Spleen (tissue), 11 donors: ENCODE measurements around the gene F9. TPM values are rescaled to one million over a fixed set of nuclear protein-coding genes. Genes with fewer than 3 reads are reported as not detected.

Experiments
- DNase-seq: peaks from one replicate; pipeline ENCODE4 v3.0.0-alpha.2; 2020
- H3K27ac ChIP-seq, 8 donors: fragments of 200-600 bp; sonication (generic) in 7 of 8; 1 replicate in 4 of 8; 2 replicates in 4 of 8; pipeline versions ENCODE4 v1.5.0 to v1.8.0; 2016 to 2021; ENCODE audit warnings: inconsistent platforms in 4 of 8, mild to moderate bottlenecking in 4 of 8, moderate library complexity in 1 of 8
- H3K27me3 ChIP-seq, 7 donors: fragments of 200-600 bp; sonication (generic) in 6 of 7; replicated peaks in 1 of 7; 1 replicate in 4 of 7; 2 replicates in 3 of 7; pipeline versions ENCODE4 v1.5.0 to v1.8.0; 2016 to 2021; ENCODE audit warnings: inconsistent platforms in 3 of 7, mild to moderate bottlenecking in 1 of 7
- H3K36me3 ChIP-seq, 6 donors: fragments of 200-600 bp; sonication (generic) in 5 of 6; 1 replicate in 4 of 6; 2 replicates in 2 of 6; pipeline versions ENCODE4 v1.5.0 to v1.8.0; 2016 to 2021; ENCODE audit warnings: inconsistent platforms in 2 of 6
- H3K4me1 ChIP-seq, 6 donors: fragments of 200-600 bp; sonication (generic) in 5 of 6; 1 replicate in 3 of 6; 2 replicates in 3 of 6; pipeline versions ENCODE4 v1.5.0 to v1.8.0; 2016 to 2021; ENCODE audit warnings: inconsistent platforms in 3 of 6
- H3K4me3 ChIP-seq, 8 donors: fragments of 200-600 bp; sonication (generic) in 7 of 8; 1 replicate in 4 of 8; 2 replicates in 4 of 8; pipeline versions ENCODE4 v1.5.0 to v1.8.0; 2016 to 2021; ENCODE audit warnings: inconsistent platforms in 4 of 8, mild to moderate bottlenecking in 4 of 8, moderate library complexity in 2 of 8
- H3K9me3 ChIP-seq, 8 donors: fragments of 200-600 bp; sonication (generic) in 7 of 8; 1 replicate in 4 of 8; 2 replicates in 4 of 8; pipeline versions ENCODE4 v1.5.0 to v1.8.0; 2016 to 2021; ENCODE audit warnings: inconsistent platforms in 4 of 8
- POLR2A ChIP-seq, 3 donors: fragments of 450-650 bp; IDR thresholded peaks; one replicate each; pipeline ENCODE4 v1.5.1; 2017; ENCODE audit warnings: antibody characterized with exemption in 3 of 3, mild to moderate bottlenecking in 1 of 3
- POLR2AphosphoS5 ChIP-seq, 3 donors: sonication (generic); formaldehyde crosslinking; IDR thresholded peaks; one replicate each; pipeline ENCODE4 v1.5.1; 2017; ENCODE audit warnings: antibody characterized with exemption in 3 of 3
- whole genome bisulfite sequencing, 5 donors: extraction: QIAGEN DNeasy Blood & Tissue Kit in 3 of 5; methylation state at CpG; one replicate each; pipeline versions ENCODE4 v1.1.5 to v1.1.7; 2013 to 2018; 5-methylcytosine and 5-hydroxymethylcytosine counted together
- intact Hi-C: fragments of 100-400 bp; cut with DNase I; formaldehyde crosslinking; loops from one replicate; pipeline ENCODE4 v1.15.0; 2023; ENCODE audit warnings: low total_unique reads
- polyA plus RNA-seq, 3 donors: library from polyadenylated mRNA; stranded (reverse); fragments of 200-250 nt; gene quantifications; one replicate each; pipeline ENCODE4 v1.2.1, GENCODE V29; 2013
- total RNA-seq, 7 donors: library from RNA; depleted of rRNA in 3 of 7; stranded (reverse); fragments of >200 nt in 3 of 7; fragmentation: NEBNext Ultra II Directional in 4 of 7; extraction: Animal tissue kit (Norgen Biotek cat#: 25700) in 4 of 7; gene quantifications; one replicate each; pipeline versions ENCODE4 v1.1.0 to v1.2.1, GENCODE V29; 2016 to 2021
- TF ChIP-seq, protein P1 (sequence below), 11 experiments: fragments of 200-600 bp in 7 of 11; fragments of 450-650 bp in 4 of 11; sonication (generic) in 4 of 11; IDR thresholded peaks in 8 of 11; conservative IDR thresholded peaks in 3 of 11; 1 replicate in 7 of 11; 2 replicates in 4 of 11; pipeline versions ENCODE4 v1.4.0 to v1.8.0; 2016 to 2021; ENCODE audit warnings: antibody characterized with exemption in 11 of 11, inconsistent platforms in 4 of 11, mild to moderate bottlenecking in 1 of 11
- donor health status: healthy with polysubstance abuse.
- donor health status: DM: no; HTN: no; CAD: no; lungs with moderate emphysema.
- donor health status: DM: no; HTN: no; CAD: no.
- donor health status: Bipolar disorder and iron deficiency.
- donor health status: healthy.
- donor health status: DM: no; HTN: no; CAD: no.
- donor health status: DM: yes; HTN: yes; CAD: no.

Gene F9
- total and polyA plus RNA-seq, 10 donors = not detected

DNA sequence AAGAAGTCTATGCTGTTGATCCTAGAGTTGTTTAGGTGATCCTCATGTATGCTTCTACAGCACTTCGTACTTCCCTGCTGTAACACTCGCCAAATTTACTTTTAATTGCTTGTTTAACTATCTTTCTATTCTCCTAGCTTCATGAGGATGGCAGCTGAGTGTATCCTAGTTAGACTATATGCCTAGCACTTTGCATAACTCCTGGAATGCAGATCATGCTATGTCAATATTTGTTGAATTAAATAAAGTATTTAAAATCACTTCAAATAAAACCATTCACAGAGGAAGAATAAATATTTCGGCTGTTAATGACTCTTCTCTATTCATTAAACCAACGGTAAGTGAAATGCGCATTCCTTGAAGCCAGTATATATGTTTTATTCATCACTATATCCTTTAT, 55.1 kb downstream of the F9 start:
- no peak for DNase-seq
- no peaks in the 10 kb centered on the region for H3K27me3 ChIP-seq
- no peak overlapping the region for H3K4me3 ChIP-seq
- H3K36me3 ChIP-seq = no peaks in the 10 kb centered on the region
- H3K9me3 ChIP-seq = no peaks in the 10 kb centered on the region
- H3K4me1 ChIP-seq = no peaks in the 10 kb centered on the region
- intact Hi-C loops = no loop called here
- TF ChIP-seq POLR2A (IDR thresholded peaks at IDR 0.05) = no peak
- TF ChIP-seq, protein P1, sequence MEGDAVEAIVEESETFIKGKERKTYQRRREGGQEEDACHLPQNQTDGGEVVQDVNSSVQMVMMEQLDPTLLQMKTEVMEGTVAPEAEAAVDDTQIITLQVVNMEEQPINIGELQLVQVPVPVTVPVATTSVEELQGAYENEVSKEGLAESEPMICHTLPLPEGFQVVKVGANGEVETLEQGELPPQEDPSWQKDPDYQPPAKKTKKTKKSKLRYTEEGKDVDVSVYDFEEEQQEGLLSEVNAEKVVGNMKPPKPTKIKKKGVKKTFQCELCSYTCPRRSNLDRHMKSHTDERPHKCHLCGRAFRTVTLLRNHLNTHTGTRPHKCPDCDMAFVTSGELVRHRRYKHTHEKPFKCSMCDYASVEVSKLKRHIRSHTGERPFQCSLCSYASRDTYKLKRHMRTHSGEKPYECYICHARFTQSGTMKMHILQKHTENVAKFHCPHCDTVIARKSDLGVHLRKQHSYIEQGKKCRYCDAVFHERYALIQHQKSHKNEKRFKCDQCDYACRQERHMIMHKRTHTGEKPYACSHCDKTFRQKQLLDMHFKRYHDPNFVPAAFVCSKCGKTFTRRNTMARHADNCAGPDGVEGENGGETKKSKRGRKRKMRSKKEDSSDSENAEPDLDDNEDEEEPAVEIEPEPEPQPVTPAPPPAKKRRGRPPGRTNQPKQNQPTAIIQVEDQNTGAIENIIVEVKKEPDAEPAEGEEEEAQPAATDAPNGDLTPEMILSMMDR (IDR thresholded peaks at IDR 0.05 in 8 of 11, conservative IDR thresholded peaks at IDR 0.05 in 3 of 11) = no peak
- TF ChIP-seq POLR2AphosphoS5 (IDR thresholded peaks at IDR 0.05) = no peak
- H3K27ac ChIP-seq = no peak overlapping the region
- 69 to 96% (median 94%) methylated on average over 5 of the region's 5 CpGs for WGBS, 5 donors

DNA sequence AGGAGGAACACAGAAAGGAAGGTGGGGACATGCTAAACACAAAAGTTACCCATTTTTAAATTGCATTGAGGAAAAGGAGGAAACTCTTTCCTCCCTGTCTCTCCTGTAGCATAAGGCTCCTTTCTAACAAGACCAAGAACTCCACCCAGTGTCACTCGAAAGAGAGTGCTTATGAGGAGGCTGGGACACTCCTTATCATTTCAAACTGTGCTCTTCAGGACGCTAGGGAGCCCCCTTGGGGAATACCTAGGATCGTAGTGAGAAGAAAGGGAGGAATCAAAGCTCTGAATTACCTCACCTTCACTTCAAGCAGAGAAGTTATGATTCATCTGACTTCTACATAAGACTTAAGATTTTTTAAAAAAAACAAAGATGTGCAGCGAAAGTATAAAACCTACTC, 65.5 kb downstream of the F9 start:
- H3K9me3 ChIP-seq = peaks cover 0 to 2% (median 0%) of the 10 kb centered on the region in 8 donors
- no peaks in the 10 kb centered on the region for H3K4me1 ChIP-seq
- TF ChIP-seq, protein P1 (IDR thresholded peaks at IDR 0.05 in 8 of 11, conservative IDR thresholded peaks at IDR 0.05 in 3 of 11) = no peak
- no peak for TF ChIP-seq POLR2A (IDR thresholded peaks at IDR 0.05)
- TF ChIP-seq POLR2AphosphoS5 (IDR thresholded peaks at IDR 0.05) = no peak
- WGBS, 5 donors = 52 to 89% (median 74%) methylated on average over 4 of the region's 4 CpGs
- no peak overlapping the region for H3K4me3 ChIP-seq
- intact Hi-C loops = no loop called here
- no peaks in the 10 kb centered on the region for H3K27me3 ChIP-seq
- no peak for DNase-seq
- no peak overlapping the region for H3K27ac ChIP-seq
- H3K36me3 ChIP-seq = no peaks in the 10 kb centered on the region

DNA sequence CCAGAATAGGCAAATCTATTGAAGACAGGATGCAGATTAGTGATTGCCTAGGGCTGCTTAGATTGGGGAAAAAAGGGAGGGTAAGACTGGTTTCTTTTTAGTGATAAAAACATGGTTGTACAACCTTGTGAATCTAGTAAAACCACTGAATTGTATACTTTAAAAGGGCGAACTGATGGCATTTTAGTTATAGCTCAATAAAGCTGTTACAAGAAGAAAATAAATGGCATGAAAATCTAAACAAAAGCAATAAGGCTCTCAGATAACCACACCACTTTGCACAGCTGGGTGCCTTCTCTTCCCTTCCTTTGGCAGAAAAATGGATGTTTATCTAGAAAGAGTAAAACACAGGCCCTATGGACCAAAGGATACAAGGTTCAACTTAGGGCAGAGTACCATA, 69.6 kb downstream of the F9 start:
- 55 to 90% (median 79%) methylated on average over 1 of the region's 1 CpG for WGBS, 5 donors
- no peaks in the 10 kb centered on the region for H3K4me1 ChIP-seq
- no peak overlapping the region for H3K27ac ChIP-seq
- no peak for DNase-seq
- H3K27me3 ChIP-seq = no peaks in the 10 kb centered on the region
- intact Hi-C loops = no loop called here
- H3K36me3 ChIP-seq = no peaks in the 10 kb centered on the region
- no peak overlapping the region for H3K4me3 ChIP-seq
- TF ChIP-seq, protein P1 (IDR thresholded peaks at IDR 0.05 in 8 of 11, conservative IDR thresholded peaks at IDR 0.05 in 3 of 11) = no peak
- TF ChIP-seq POLR2AphosphoS5 (IDR thresholded peaks at IDR 0.05) (no peak), POLR2A (IDR thresholded peaks at IDR 0.05) (no peak)
- peaks cover 0 to 7% (median 0%) of the 10 kb centered on the region in 8 donors for H3K9me3 ChIP-seq

Other genes with a start within 250 kb of the F9 start
- 1 to 10 TPM in 4 of 7 donors, under 1 TPM in 3; 0.51 to 3.7 (median 1.1) TPM for gene MCF2, start 177.4 kb downstream of the F9 start, total RNA-seq
- 1 to 10 TPM in 1 of 3 donors, under 1 TPM in 2; 0.79 to 2.6 (median 1.00) TPM for gene MCF2, start 177.4 kb downstream of the F9 start, polyA plus RNA-seq